GM18858 (cell line): ENCODE measurements around the gene LRP4.
A peak's percentile ranks its signal among the peaks of the same experiment; 100 is the strongest.
"Not testable (repeated sequence)": the region's sequence is repeated elsewhere in the genome, so short reads cannot be mapped to it uniquely, and the experiment has no call there.

ENCODE experiments used
- ATAC-seq: cut with Tn5 transposase; IDR thresholded peaks from one replicate; pipeline ENCODE4 v1.9.1; 2021; ENCODE audit not compliant: unreplicated experiment

LRP4 gene

GRCh38 chr11:46918083-46918787, at the start of gene LRP4:
LRP4 (minus strand) TSS chr11:46918550; CDS start chr11:46918379, 171 bp downstream.
- no peak for ATAC-seq

- no peak for ATAC-seq
Observed at GRCh38 chr11:46967962-46968361, 49.6 kb upstream of the LRP4 start.

- ATAC-seq = no peak
Observed at GRCh38 chr11:46966773-46967172, 48.4 kb upstream of the LRP4 start.

GRCh38 chr11:46963844-46964243, 45.5 kb upstream of the LRP4 start:
- ATAC-seq = no peak

- not testable (repeated sequence) for ATAC-seq
Observed at GRCh38 chr11:46961886-46962285, 43.5 kb upstream of the LRP4 start.

- ATAC-seq = no peak
Observed at GRCh38 chr11:46961041-46961440, 42.7 kb upstream of the LRP4 start.

- no peak for ATAC-seq
Observed at GRCh38 chr11:46958777-46959176, 40.4 kb upstream of the LRP4 start.

GRCh38 chr11:46953093-46953492, 34.7 kb upstream of the LRP4 start:
- ATAC-seq = no peak

GRCh38 chr11:46952553-46952952, 34.2 kb upstream of the LRP4 start:
- ATAC-seq = no peak

- no peak for ATAC-seq
Observed at GRCh38 chr11:46951864-46952263, 33.5 kb upstream of the LRP4 start.

GRCh38 chr11:46949297-46949696, 30.9 kb upstream of the LRP4 start:
- no peak for ATAC-seq

GRCh38 chr11:46948378-46949131, 30.2 kb upstream of the LRP4 start:
- no peak for ATAC-seq

- no peak for ATAC-seq
Observed at GRCh38 chr11:46947399-46948077, 29.2 kb upstream of the LRP4 start.

GRCh38 chr11:46944356-46945075, 26.2 kb upstream of the LRP4 start:
- ATAC-seq = no peak

- ATAC-seq = no peak
Observed at GRCh38 chr11:46942172-46942571, 23.8 kb upstream of the LRP4 start.

GRCh38 chr11:46936138-46937110, 18.1 kb upstream of the LRP4 start, which contains the start of gene CSTPP1:
CSTPP1 (plus strand) TSS chr11:46936761; CDS start chr11:46936806, 45 bp downstream.
- ATAC-seq = peak; percentile 72

GRCh38 chr11:46930089-46930488, 11.7 kb upstream of the LRP4 start:
- ATAC-seq = no peak

- not testable (repeated sequence) for ATAC-seq
Observed at GRCh38 chr11:46928701-46929100, 10.4 kb upstream of the LRP4 start.

- not testable (repeated sequence) for ATAC-seq
Observed at GRCh38 chr11:46927928-46928327, 9.6 kb upstream of the LRP4 start.

- ATAC-seq = no peak
Observed at GRCh38 chr11:46920755-46921154, 2.4 kb upstream of the LRP4 start.
